Glutamatergic neuron (in vitro differentiated cells): ENCODE measurements around the gene ULK1. TPM values are rescaled to one million over a fixed set of nuclear protein-coding genes. Genes with fewer than 3 reads are reported as not detected.
A peak's percentile ranks its signal among the peaks of the same experiment; 100 is the strongest.

Experiments
- DNase-seq: peaks from one replicate; pipeline ENCODE4 v3.0.0; 2022
- H3K27ac Mint-ChIP-seq: one replicate; pipeline ENCODE4 v1.8.0; 2020; ENCODE audit warnings: mild to moderate bottlenecking, mixed read lengths, inconsistent platforms; ENCODE audit not compliant: unreplicated experiment
- H3K27me3 Mint-ChIP-seq: one replicate; pipeline ENCODE4 v1.8.0; 2020; ENCODE audit warnings: mild to moderate bottlenecking, moderate library complexity, mixed read lengths, inconsistent platforms; ENCODE audit not compliant: unreplicated experiment
- H3K36me3 Mint-ChIP-seq: one replicate; pipeline ENCODE4 v1.8.0; 2020; ENCODE audit warnings: mild to moderate bottlenecking, mixed read lengths, inconsistent platforms; ENCODE audit not compliant: unreplicated experiment
- H3K4me1 Mint-ChIP-seq: one replicate; pipeline ENCODE4 v1.8.0; 2020; ENCODE audit warnings: mild to moderate bottlenecking, low read depth, mixed read lengths, inconsistent platforms; ENCODE audit not compliant: unreplicated experiment
- H3K4me3 Mint-ChIP-seq: one replicate; pipeline ENCODE4 v1.8.0; 2020; ENCODE audit warnings: mild to moderate bottlenecking, mixed read lengths, inconsistent platforms; ENCODE audit not compliant: unreplicated experiment
- H3K9me3 Mint-ChIP-seq: one replicate; pipeline ENCODE4 v1.8.0; 2020; ENCODE audit warnings: mild to moderate bottlenecking, moderate library complexity, mixed read lengths, inconsistent platforms; ENCODE audit not compliant: unreplicated experiment
- total RNA-seq: library from RNA; stranded (reverse); fragmentation: NEBNext Ultra II Directional; extraction: Animal tissue kit (Norgen Biotek cat#: 25700); gene quantifications from one replicate; pipeline ENCODE4 v1.2.1, GENCODE V29; 2021; ENCODE audit not compliant: unreplicated experiment
- TF ChIP-seq, protein P1 (sequence below): fragments of 200-600 bp; sonication (generic); IDR thresholded peaks from one replicate; pipeline ENCODE4 v1.5.0; 2021; ENCODE audit not compliant: partially characterized antibody, unreplicated experiment

ULK1 gene
- total RNA-seq, 1 donor from 2014 or later: 168 TPM

DNA sequence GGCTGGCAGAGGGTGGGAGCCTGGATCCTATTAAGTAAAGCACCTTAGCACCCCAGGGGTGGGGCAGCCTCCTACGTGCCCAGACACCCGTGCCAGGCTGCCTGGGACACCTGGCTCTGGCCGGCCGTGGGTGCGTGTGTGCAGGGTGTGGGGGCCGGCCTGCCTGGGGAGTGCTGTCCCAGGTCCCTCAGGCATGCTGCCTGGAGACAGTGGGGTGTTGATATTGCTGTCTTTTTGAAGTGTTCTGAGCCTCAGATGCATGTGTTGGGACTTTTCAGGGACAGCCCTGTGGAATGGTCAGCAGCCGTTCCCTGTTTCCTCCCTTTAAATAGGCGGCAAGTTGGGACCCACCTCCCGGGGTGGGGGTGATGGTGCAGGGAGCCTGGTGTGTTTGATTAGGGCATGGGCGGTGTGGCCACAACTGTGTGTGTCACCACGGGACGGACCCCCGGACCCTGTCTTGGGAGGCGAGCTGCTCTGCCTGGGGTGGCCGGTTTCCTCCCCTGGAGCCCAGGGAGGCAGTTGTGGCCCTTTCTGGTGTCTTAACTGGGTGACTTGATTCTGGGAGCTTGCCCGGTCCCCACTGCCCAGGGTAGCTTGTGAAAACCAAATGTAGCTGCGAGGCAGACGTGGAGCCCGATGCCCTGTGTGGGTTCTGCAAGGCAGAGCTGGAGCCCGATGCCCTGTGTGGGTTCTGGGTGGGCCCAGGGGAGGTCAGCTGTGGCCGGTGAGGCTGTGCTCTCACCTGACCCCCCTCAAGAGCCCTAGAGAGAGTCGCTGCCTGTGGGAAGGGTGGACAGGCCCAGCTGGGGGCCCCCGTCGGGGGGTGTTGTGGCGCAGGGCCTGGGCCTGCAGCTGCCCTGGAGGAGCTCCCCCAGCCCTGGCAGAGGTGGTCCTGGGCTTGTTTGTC is 8.2 kb downstream of the ULK1 start:
- peak overlapping the region; percentile 48 for H3K27ac Mint-ChIP-seq
- no peak overlapping the region for H3K4me3 Mint-ChIP-seq

DNA sequence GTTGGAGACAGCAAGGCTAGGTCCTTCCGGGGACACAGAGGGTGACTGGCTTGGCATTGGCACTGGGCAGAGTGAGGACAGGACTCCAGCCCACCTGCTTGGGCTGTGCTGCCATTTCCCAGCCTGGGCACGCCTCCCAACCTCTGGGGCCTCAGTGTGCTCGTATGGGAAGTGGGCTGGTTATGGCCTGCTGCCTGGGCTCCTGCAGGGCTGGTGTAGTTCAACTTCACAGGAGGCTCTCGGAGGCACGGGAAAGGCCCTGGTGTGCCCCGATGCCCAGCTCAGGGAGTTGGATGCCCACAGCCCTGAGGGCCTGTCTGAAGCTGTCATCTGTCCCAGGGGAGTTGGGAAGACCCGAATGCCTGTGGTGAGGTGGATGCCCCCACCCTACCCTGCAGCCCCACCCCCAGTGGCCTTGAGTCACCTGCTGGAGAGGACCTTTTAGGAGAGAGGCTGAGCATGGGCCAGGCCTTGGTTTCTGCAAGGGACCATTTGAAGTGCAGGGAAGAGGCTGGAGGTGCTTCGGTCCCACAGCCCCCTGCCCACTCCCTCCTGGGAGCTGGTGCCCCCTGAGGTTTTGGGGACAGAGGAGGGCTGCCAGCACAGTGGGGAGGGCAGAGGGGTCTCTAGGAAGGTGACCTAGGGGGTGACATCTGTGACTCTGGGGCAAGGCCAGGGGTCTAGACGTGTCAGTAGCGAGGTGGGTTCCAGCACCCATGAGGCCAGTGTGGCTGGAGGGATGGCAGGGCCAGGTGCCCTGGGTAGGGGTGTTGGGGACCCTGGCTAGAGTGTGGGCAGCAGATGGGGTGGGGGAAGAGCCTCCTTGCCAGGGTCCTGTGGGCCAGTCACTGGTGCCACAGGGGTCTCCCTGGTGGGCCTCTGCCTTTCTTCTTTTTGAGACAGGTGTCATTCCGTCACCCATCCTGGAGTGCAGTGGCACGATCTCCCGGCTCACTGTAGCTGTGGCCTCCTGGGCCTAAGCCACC is 9.1 kb downstream of the ULK1 start:
- peaks cover 8% of the 10 kb centered on the region for H3K4me1 Mint-ChIP-seq
- TF ChIP-seq, protein P1, sequence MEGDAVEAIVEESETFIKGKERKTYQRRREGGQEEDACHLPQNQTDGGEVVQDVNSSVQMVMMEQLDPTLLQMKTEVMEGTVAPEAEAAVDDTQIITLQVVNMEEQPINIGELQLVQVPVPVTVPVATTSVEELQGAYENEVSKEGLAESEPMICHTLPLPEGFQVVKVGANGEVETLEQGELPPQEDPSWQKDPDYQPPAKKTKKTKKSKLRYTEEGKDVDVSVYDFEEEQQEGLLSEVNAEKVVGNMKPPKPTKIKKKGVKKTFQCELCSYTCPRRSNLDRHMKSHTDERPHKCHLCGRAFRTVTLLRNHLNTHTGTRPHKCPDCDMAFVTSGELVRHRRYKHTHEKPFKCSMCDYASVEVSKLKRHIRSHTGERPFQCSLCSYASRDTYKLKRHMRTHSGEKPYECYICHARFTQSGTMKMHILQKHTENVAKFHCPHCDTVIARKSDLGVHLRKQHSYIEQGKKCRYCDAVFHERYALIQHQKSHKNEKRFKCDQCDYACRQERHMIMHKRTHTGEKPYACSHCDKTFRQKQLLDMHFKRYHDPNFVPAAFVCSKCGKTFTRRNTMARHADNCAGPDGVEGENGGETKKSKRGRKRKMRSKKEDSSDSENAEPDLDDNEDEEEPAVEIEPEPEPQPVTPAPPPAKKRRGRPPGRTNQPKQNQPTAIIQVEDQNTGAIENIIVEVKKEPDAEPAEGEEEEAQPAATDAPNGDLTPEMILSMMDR: no peak
- DNase-seq: no peak
- H3K9me3 Mint-ChIP-seq: peaks cover 4% of the 10 kb centered on the region
- no peak overlapping the region for H3K27ac Mint-ChIP-seq
- H3K4me3 Mint-ChIP-seq: no peak overlapping the region
- H3K36me3 Mint-ChIP-seq: no peaks in the 10 kb centered on the region
- H3K27me3 Mint-ChIP-seq: peaks cover 4% of the 10 kb centered on the region

More for the DNA sequence above, 8.2 kb downstream of the ULK1 start:
- no peak for DNase-seq
- Mint-ChIP-seq H3K36me3 (no peaks in the 10 kb centered on the region), H3K4me1 (peaks cover 9% of the 10 kb centered on the region), H3K27me3 (peaks cover 10% of the 10 kb centered on the region), H3K9me3 (peaks cover 8% of the 10 kb centered on the region)
- TF ChIP-seq, protein P1: no peak

DNA sequence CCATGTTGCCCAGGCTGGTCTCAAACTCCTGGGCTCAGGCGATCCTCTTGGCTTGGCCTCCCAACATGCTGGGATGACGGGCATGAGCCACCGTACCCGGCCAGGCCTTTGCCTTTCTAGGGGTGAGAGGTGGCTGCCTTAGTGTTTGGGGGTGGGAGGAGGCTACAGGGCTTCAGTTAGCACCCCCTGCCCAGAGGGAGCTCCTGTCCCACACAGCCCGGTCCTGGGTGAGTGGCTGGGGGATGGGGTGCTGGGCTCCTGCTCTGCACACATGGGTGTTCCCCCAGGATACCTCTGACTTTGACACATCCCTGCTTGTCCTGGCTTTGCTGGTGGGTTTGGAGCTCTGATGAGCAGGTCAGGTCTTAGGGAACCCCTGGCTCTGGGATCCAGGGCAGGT is 9.9 kb downstream of the ULK1 start:
- H3K4me1 Mint-ChIP-seq: peaks cover 8% of the 10 kb centered on the region
- H3K36me3 Mint-ChIP-seq: no peaks in the 10 kb centered on the region
- H3K27ac Mint-ChIP-seq: no peak overlapping the region
- no peak overlapping the region for H3K4me3 Mint-ChIP-seq
- peaks cover 4% of the 10 kb centered on the region for H3K9me3 Mint-ChIP-seq
- no peak for DNase-seq
- H3K27me3 Mint-ChIP-seq: peaks cover 4% of the 10 kb centered on the region
- TF ChIP-seq, protein P1: no peak

DNA sequence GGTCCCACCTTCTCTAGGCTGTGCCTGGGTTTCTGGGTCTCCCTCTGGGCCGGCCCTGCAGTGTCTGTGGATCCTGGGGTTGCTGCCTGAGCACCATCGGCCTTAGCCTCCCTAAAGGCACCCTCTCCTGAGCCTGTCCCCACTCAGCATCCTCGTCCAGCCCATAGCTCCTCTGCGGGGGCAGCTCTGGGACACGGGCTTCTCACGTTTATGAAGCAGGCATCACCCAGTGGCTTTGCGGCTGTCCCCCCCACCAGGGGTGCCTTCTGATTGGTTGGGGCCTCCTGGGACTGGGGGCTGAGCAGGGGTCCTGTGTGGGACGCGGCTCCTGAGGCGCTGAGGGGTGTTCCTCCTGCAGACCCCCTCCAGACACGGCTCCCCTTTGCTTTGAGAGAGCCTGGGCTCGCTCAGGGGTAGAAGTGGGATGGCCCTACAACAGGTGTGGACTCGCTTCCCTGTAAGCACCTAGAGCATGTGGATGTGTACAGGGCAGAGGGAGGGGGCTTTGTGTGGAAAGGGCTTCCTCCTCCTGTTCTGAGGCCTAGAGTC is 10.7 kb downstream of the ULK1 start:
- TF ChIP-seq, protein P1: no peak
- DNase-seq: no peak
- peaks cover 6% of the 10 kb centered on the region for H3K4me1 Mint-ChIP-seq
- peaks cover 4% of the 10 kb centered on the region for H3K9me3 Mint-ChIP-seq
- no peak overlapping the region for H3K4me3 Mint-ChIP-seq
- peaks cover 4% of the 10 kb centered on the region for H3K27me3 Mint-ChIP-seq
- H3K27ac Mint-ChIP-seq: no peak overlapping the region
- H3K36me3 Mint-ChIP-seq: no peaks in the 10 kb centered on the region
